H1 (cell line): ENCODE data around the gene GSE1. TPM values are rescaled to one million over a fixed set of nuclear protein-coding genes. Genes with fewer than 3 reads are reported as not detected.

ENCODE experiments used
- CTCF ChIA-PET: fragments of 300-600 bp; sonication (Branson Sonifier 250); formaldehyde crosslinking; loops from one replicate; lab custom pipeline; 2021; ENCODE audit not compliant: partially characterized antibody; lab: Charles Lee
- POLR2A ChIA-PET: fragments of 300-600 bp; sonication (Branson Sonifier 250); formaldehyde crosslinking; loops from one replicate; lab custom pipeline; 2021; ENCODE audit warnings: inconsistent platforms; ENCODE audit not compliant: partially characterized antibody; lab: Charles Lee
- DNase-seq, 2 experiments: peaks; one replicate each; pipeline versions ENCODE4 v3.0.0 to v3.0.0-alpha.2; 2010 to 2022; ENCODE audit warnings: low spot score in 2 of 2, low read depth in 1 of 2, mixed read lengths in 1 of 2
- FAIRE-seq: peaks from 2 replicates; lab custom pipeline; 2011; peaks lifted over from hg19 to GRCh38; lab: Jason Lieb, UNC
- H2AFZ ChIP-seq: 2 replicates; pipeline ENCODE4 v1.8.1; 2012; ENCODE audit warnings: low read length, inconsistent platforms
- H2AK5ac ChIP-seq: 2 replicates; pipeline ENCODE4 v1.6.1; 2013; ENCODE audit warnings: low read depth, low read length
- H2BK120ac ChIP-seq: replicated peaks from 2 replicates; pipeline ENCODE3; 2013; ENCODE audit warnings: low read depth, low read length, inconsistent platforms
- H2BK12ac ChIP-seq: 2 replicates; pipeline ENCODE4 v1.6.1; 2013; ENCODE audit warnings: low read depth, low read length
- H2BK15ac ChIP-seq: 2 replicates; pipeline ENCODE4 v1.6.1; 2013; ENCODE audit warnings: low read length
- H2BK20ac ChIP-seq: 2 replicates; pipeline ENCODE4 v1.6.1; 2013; ENCODE audit warnings: low read length
- H2BK5ac ChIP-seq: 2 replicates; pipeline ENCODE4 v1.6.1; 2013; ENCODE audit warnings: low read depth, low read length
- H3K14ac ChIP-seq: 2 replicates; pipeline ENCODE4 v1.6.1; 2013; ENCODE audit warnings: inconsistent platforms; ENCODE audit not compliant: insufficient read length
- H3K18ac ChIP-seq: 2 replicates; pipeline ENCODE4 v1.6.1; 2013; ENCODE audit warnings: low read length; ENCODE audit errors: extremely low read depth
- H3K23ac ChIP-seq: 2 replicates; pipeline ENCODE4 v1.6.1; 2013; ENCODE audit warnings: inconsistent platforms; ENCODE audit not compliant: insufficient read length
- H3K23me2 ChIP-seq: 2 replicates; pipeline ENCODE4 v1.6.1; 2013; ENCODE audit warnings: low read depth, low read length
- H3K27ac ChIP-seq: 2 replicates; pipeline ENCODE4 v1.6.1; 2011; ENCODE audit warnings: low read depth, low read length, inconsistent platforms
- H3K27me3 ChIP-seq, 4 experiments: replicated peaks in 1 of 4; 1 replicate in 1 of 4; 2 replicates in 3 of 4; pipeline versions ENCODE4 v1.6.1 to v1.8.1; 2011 to 2013; ENCODE audit warnings: low read length in 3 of 4, mild to moderate bottlenecking in 3 of 4, inconsistent platforms in 2 of 4, mixed read lengths in 2 of 4, moderate library complexity in 1 of 4; ENCODE audit not compliant: control insufficient read depth in 3 of 4, insufficient read depth in 3 of 4; ENCODE audit errors: extremely low read depth in 1 of 4
- H3K36me3 ChIP-seq, 4 experiments: 2 replicates each; pipeline versions ENCODE4 v1.6.1 to v1.8.1; 2011 to 2013; ENCODE audit warnings: mild to moderate bottlenecking in 4 of 4, low read length in 3 of 4, moderate library complexity in 2 of 4, control low read depth in 1 of 4, inconsistent platforms in 1 of 4; ENCODE audit not compliant: insufficient read depth in 4 of 4, control insufficient read depth in 2 of 4
- H3K4ac ChIP-seq: replicated peaks from 2 replicates; pipeline ENCODE3; 2013; ENCODE audit warnings: low read length, low read depth, mixed read lengths, inconsistent platforms; ENCODE audit not compliant: insufficient read length
- H3K4me1 ChIP-seq, 4 experiments: replicated peaks in 1 of 4; 1 replicate in 1 of 4; 2 replicates in 3 of 4; pipeline versions ENCODE4 v1.6.1 to v1.8.1; 2011 to 2013; ENCODE audit warnings: low read length in 3 of 4, inconsistent platforms in 2 of 4, mixed read lengths in 1 of 4; ENCODE audit not compliant: insufficient read depth in 4 of 4, control insufficient read depth in 3 of 4
- H3K4me2 ChIP-seq, 2 experiments: 2 replicates each; pipeline versions ENCODE4 v1.6.1 to v1.8.1; 2011 to 2013; ENCODE audit warnings: low read depth in 2 of 2, low read length in 2 of 2, control low read depth in 1 of 2, inconsistent platforms in 1 of 2, mild to moderate bottlenecking in 1 of 2; ENCODE audit not compliant: insufficient read depth in 1 of 2
- H3K4me3 ChIP-seq, 4 experiments: fragments of 200-600, 300-600 bp in 1 of 4; sonication (generic), shearing (Covaris generic), sonication (Bioruptor Twin) in 1 of 4; 2 replicates each; pipeline versions ENCODE4 v1.5.1 to v1.8.1; 2011 to 2016; ENCODE audit warnings: low read length in 4 of 4, low read depth in 3 of 4, control low read depth in 2 of 4, inconsistent platforms in 2 of 4, mild to moderate bottlenecking in 2 of 4, mixed read lengths in 1 of 4, moderate library complexity in 1 of 4; ENCODE audit not compliant: insufficient read depth in 2 of 4; ENCODE audit errors: extremely low read depth in 1 of 4
- H3K56ac ChIP-seq: replicated peaks from 2 replicates; pipeline ENCODE3; 2013; ENCODE audit warnings: low read depth, mild to moderate bottlenecking, mixed read lengths, low read length, inconsistent platforms; ENCODE audit not compliant: insufficient read length
- H3K79me1 ChIP-seq: 2 replicates; pipeline ENCODE4 v1.6.1; 2013; ENCODE audit warnings: low read depth, low read length, control low read depth
- H3K79me2 ChIP-seq, 2 experiments: 2 replicates each; pipeline versions ENCODE4 v1.6.1 to v1.8.1; 2012 to 2013; ENCODE audit warnings: low read length in 2 of 2, mild to moderate bottlenecking in 2 of 2, inconsistent platforms in 1 of 2; ENCODE audit not compliant: insufficient read depth in 2 of 2, control insufficient read depth in 1 of 2
- H3K9ac ChIP-seq, 4 experiments: replicated peaks in 1 of 4; 1 replicate in 1 of 4; 2 replicates in 3 of 4; pipeline versions ENCODE4 v1.6.1 to v1.8.1; 2011 to 2013; ENCODE audit warnings: low read depth in 3 of 4, low read length in 3 of 4, control low read depth in 2 of 4, mild to moderate bottlenecking in 2 of 4, moderate library complexity in 2 of 4, inconsistent platforms in 1 of 4; ENCODE audit errors: extremely low read depth in 1 of 4
- H3K9me3 ChIP-seq, 2 experiments: 2 replicates each; pipeline versions ENCODE4 v1.6.1 to v1.8.1; 2012 to 2013; ENCODE audit warnings: mild to moderate bottlenecking in 2 of 2, moderate library complexity in 2 of 2, control low read depth in 1 of 2, inconsistent platforms in 1 of 2, low read depth in 1 of 2, low read length in 1 of 2, mixed read lengths in 1 of 2; ENCODE audit not compliant: insufficient read depth in 2 of 2
- H4K20me1 ChIP-seq, 2 experiments: replicated peaks in 1 of 2; 2 replicates each; pipeline versions ENCODE3 to v1.8.1; 2011 to 2013; ENCODE audit warnings: inconsistent platforms in 2 of 2, low read length in 2 of 2, mild to moderate bottlenecking in 1 of 2; ENCODE audit not compliant: insufficient read depth in 2 of 2, control insufficient read depth in 1 of 2
- H4K5ac ChIP-seq: 2 replicates; pipeline ENCODE4 v1.6.1; 2013; ENCODE audit warnings: low read length, low read depth, mixed read lengths, inconsistent platforms; ENCODE audit not compliant: insufficient read length
- H4K8ac ChIP-seq: 2 replicates; pipeline ENCODE4 v1.8.0; 2013; ENCODE audit warnings: mild to moderate bottlenecking, moderate library complexity, low read length, inconsistent platforms; ENCODE audit not compliant: insufficient read depth; ENCODE audit errors: extremely low read depth
- H4K91ac ChIP-seq: replicated peaks from 2 replicates; pipeline ENCODE3; 2013; ENCODE audit warnings: low read length, mixed read lengths, inconsistent platforms; ENCODE audit not compliant: insufficient read length
- BRCA1 ChIP-seq: IDR thresholded peaks from 2 replicates; pipeline ENCODE4 v1.6.1; 2012; ENCODE audit warnings: low read depth, low read length, improper control_type of control experiment
- CEBPB ChIP-seq: IDR thresholded peaks from 2 replicates; pipeline ENCODE4 v1.6.1; 2012; ENCODE audit warnings: low read depth, low read length
- CHD1 ChIP-seq: IDR thresholded peaks from 2 replicates; pipeline ENCODE4 v1.6.1; 2012; ENCODE audit warnings: low read depth, low read length, improper control_type of control experiment
- POLR2A ChIP-seq, 2 experiments: IDR thresholded peaks; 1 replicate in 1 of 2; 2 replicates in 1 of 2; pipeline ENCODE4 v1.6.1; 2011; ENCODE audit warnings: low read depth in 2 of 2, low read length in 2 of 2, mild to moderate bottlenecking in 2 of 2; ENCODE audit errors: control extremely low read depth in 1 of 2
- POLR2AphosphoS5 ChIP-seq: IDR thresholded peaks from 2 replicates; pipeline ENCODE4 v1.6.1; 2011; ENCODE audit warnings: low read depth, low read length
- SAP30 ChIP-seq: fragments of 300-600 bp; sonication (generic); IDR thresholded peaks from 2 replicates; pipeline ENCODE4 v1.7.1; 2012; ENCODE audit warnings: low read length, moderate library complexity, mild to moderate bottlenecking, inconsistent platforms; ENCODE audit not compliant: insufficient read depth, insufficient replicate concordance
- SIX5 ChIP-seq: IDR thresholded peaks from 2 replicates; pipeline ENCODE4 v1.6.1; 2011; ENCODE audit warnings: mild to moderate bottlenecking, low read depth, low read length
- SP4 ChIP-seq: IDR thresholded peaks from 2 replicates; pipeline ENCODE4 v1.6.1; 2012; ENCODE audit warnings: low read length, inconsistent platforms
- SRF ChIP-seq: IDR thresholded peaks from 2 replicates; pipeline ENCODE4 v1.6.1; 2011; ENCODE audit warnings: mild to moderate bottlenecking, low read depth, low read length, moderate library complexity
- TCF12 ChIP-seq: IDR thresholded peaks from 2 replicates; pipeline ENCODE4 v1.6.1; 2011; ENCODE audit warnings: low read depth, mild to moderate bottlenecking, low read length
- YY1 ChIP-seq: IDR thresholded peaks from 2 replicates; pipeline ENCODE4 v1.6.1; 2011; ENCODE audit warnings: low read depth, mild to moderate bottlenecking, low read length
- WGBS, 2 experiments: shearing (Covaris generic) in 1 of 2; methylation state at CpG; one replicate each; pipeline versions ENCODE4 v1.1.6 to v1.1.7; 2013 to 2015; ENCODE audit warnings: low lambda C conversion rate in 2 of 2, mixed read lengths in 2 of 2, inconsistent platforms in 1 of 2, low coverage in 1 of 2, missing lambda C conversion rate in 1 of 2; ENCODE audit not compliant: insufficient replicate concordance in 2 of 2, insufficient coverage in 1 of 2, insufficient read length in 1 of 2; ENCODE audit errors: extremely low coverage in 1 of 2, missing lambda C conversion rate in 1 of 2; 5-methylcytosine and 5-hydroxymethylcytosine counted together
- polyA plus RNA-seq, 7 experiments: library from polyadenylated mRNA; depleted of rRNA in 3 of 7; stranded (reverse) in 5 of 7; unstranded in 2 of 7; fragments of >200 nt in 5 of 7; fragments of 200-250 nt in 2 of 7; gene quantifications; 1 replicate in 5 of 7; 2 replicates in 1 of 7; 4 replicates in 1 of 7; pipeline versions ENCODE4 v1.2.1 to v1.2.3, GENCODE V29; 2011 to 2013; ENCODE audit warnings: missing spikeins in 2 of 7, mixed read lengths in 2 of 7
- total RNA-seq: library from RNA; stranded (reverse); fragmentation: NEBNext Ultra II Directional; extraction: Animal tissue kit (Norgen Biotek cat#: 25700); gene quantifications from 2 replicates; pipeline ENCODE4 v1.2.1, GENCODE V29; 2021

The GSE1 gene
- total and polyA plus RNA-seq, 2 of the 8 experiments (the other 6 are each of a cell fraction or from before 2014, with no cell fraction given), result 26.0 to 65.6 TPM

GRCh38 chr16:85657996-85658395 is 44.9 kb downstream of the GSE1 start:
- Histone ChIP-seq H3K14ac (no peak overlapping the region), H3K4me1 (no peaks in the 10 kb centered on the region; a peak in 1 of 7 replicates), H3K36me3 (peaks cover 21 to 75% (median 56%) of the 10 kb centered on the region in 4 experiments), H3K9ac (no peak overlapping the region), H3K4me3 (no peak overlapping the region), H3K23ac (no peak overlapping the region), H3K18ac (no peak overlapping the region), H2AK5ac (no peak overlapping the region), H3K4me2 (no peak overlapping the region), H2BK120ac (no peak overlapping the region), H2BK12ac (no peak overlapping the region), H2BK5ac (no peak overlapping the region), H4K5ac (no peak overlapping the region), H3K4ac (no peak overlapping the region), H4K91ac (no peak overlapping the region), H4K8ac (no peak overlapping the region), H3K23me2 (no peaks in the 10 kb centered on the region), H2BK20ac (no peak overlapping the region), H3K56ac (no peak overlapping the region), H3K79me1 (peaks cover 10% of the 10 kb centered on the region; the same call in 1 of the 2 replicates), H3K9me3 (peaks cover 0 to 7% of the 10 kb centered on the region in 2 experiments; a peak in 1 of 4 replicates), H3K27ac (no peak overlapping the region), H3K27me3 (no peaks in the 10 kb centered on the region), H4K20me1 (peaks cover 21 to 34% of the 10 kb centered on the region in 2 experiments), H3K79me2 (peaks cover 0 to 9% of the 10 kb centered on the region in 2 experiments; a peak in 1 of 4 replicates), H2AFZ (no peak overlapping the region), H2BK15ac (no peak overlapping the region)
- CTCF ChIA-PET, result interaction anchor here (0.6 to 16.9 kb wide), 15 partner anchors 8 to 383 kb away, joined by 3 to 248 read pairs (median 7); no protein-coding TSS in a partner anchor
- FAIRE-seq (no peak), DNase-seq (no peak)
- TF ChIP-seq SRF (no peak), SP4 (no peak), BRCA1 (no peak), POLR2AphosphoS5 (no peak), YY1 (no peak), POLR2A (IDR thresholded peaks at IDR 0.05; ENCODE audit: control extremely low read depth in 1 of 2, low read depth in 2 of 2, low read length in 2 of 2) (no peak), SAP30 (no peak), TCF12 (no peak), CHD1 (no peak), CEBPB (no peak), SIX5 (no peak)
- 80% methylated on average over 3 of the region's 3 CpGs; no CpG with 5 or more reads in 1 of the 2 experiments for WGBS, 2 experiments
- POLR2A ChIA-PET, result interaction anchor here (1.0 kb wide), 1 partner anchor 235 kb away, joined by 3 read pairs; no protein-coding TSS in a partner anchor
